GM12878 (cell line): Measurements from ENCODE around the gene GTF2H1. TPM values are rescaled to one million over a fixed set of nuclear protein-coding genes. Genes with fewer than 3 reads are reported as not detected.

ENCODE experiments used
- ATAC-seq: fragments of 200-7000 bp; cut with Tn5 transposase; 3 replicates; pipeline ENCODE4 v1.9.1; 2020; ENCODE audit warnings: mild to moderate bottlenecking, moderate library complexity
- BruUV-seq: library from RNA; stranded (reverse); fragments of 400-500 nt; replicated peaks from 2 replicates; lab custom pipeline; 2021; lab: Mats Ljungman, UMichigan
- CTCF ChIA-PET: fragments of 300-600 bp; sonication (Branson Sonifier 250); formaldehyde crosslinking; extraction: SDS; loops from one replicate; lab custom pipeline; 2021; ENCODE audit warnings: inconsistent platforms; lab: Yijun Ruan, JAX
- POLR2A ChIA-PET: fragments of 350-600 bp; formaldehyde crosslinking; extraction: SDS; loops from one replicate; lab custom pipeline; 2021; ENCODE audit warnings: inconsistent platforms; lab: Charles Lee
- RAD21 ChIA-PET: fragments of 300-600 bp; sonication (Branson Sonifier 250); formaldehyde crosslinking; loops from one replicate; lab custom pipeline; 2023; ENCODE audit warnings: antibody characterized with exemption; ENCODE audit not compliant: unreplicated experiment; lab: Charles Lee
- SMC1A ChIA-PET: fragments of 300-600 bp; sonication (Branson Sonifier 250); formaldehyde crosslinking; loops from one replicate; lab custom pipeline; 2023; ENCODE audit not compliant: unreplicated experiment, uncharacterized antibody; lab: Charles Lee
- DNase-seq: peaks from one replicate; pipeline ENCODE4 v3.0.0-alpha.2; 2011; ENCODE audit warnings: low read depth, low spot score
- FAIRE-seq: peaks from 3 replicates; lab custom pipeline; 2011; peaks lifted over from hg19 to GRCh38; lab: Jason Lieb, UNC
- H2AFZ ChIP-seq: 2 replicates; pipeline ENCODE4 v1.6.0; 2011; ENCODE audit warnings: low read depth, low read length, control low read depth; ENCODE audit not compliant: control insufficient read depth
- H3K27ac ChIP-seq: 2 replicates; pipeline ENCODE4 v1.5.1; 2011; ENCODE audit warnings: control low read depth; ENCODE audit not compliant: control insufficient read depth, insufficient read depth
- H3K27me3 ChIP-seq, 2 experiments: replicated peaks in 1 of 2; 2 replicates each; pipeline versions ENCODE4 v1.6.0 to v1.6.1; 2011; ENCODE audit warnings: low read length in 1 of 2; ENCODE audit not compliant: control insufficient read depth in 2 of 2, insufficient read depth in 2 of 2
- H3K36me3 ChIP-seq, 2 experiments: 2 replicates each; pipeline ENCODE4 v1.5.1; 2011; ENCODE audit warnings: low read length in 1 of 2; ENCODE audit not compliant: control insufficient read depth in 2 of 2, insufficient read depth in 2 of 2
- H3K4me1 ChIP-seq: 2 replicates; pipeline ENCODE4 v1.6.1; 2011; ENCODE audit warnings: mild to moderate bottlenecking, low read length, moderate library complexity, mixed read lengths; ENCODE audit not compliant: control insufficient read depth, insufficient read depth
- H3K4me2 ChIP-seq: 2 replicates; pipeline ENCODE4 v1.6.0; 2011; ENCODE audit warnings: control low read depth; ENCODE audit not compliant: control insufficient read depth, insufficient read depth
- H3K4me3 ChIP-seq: fragments of 200-600 bp; sonication (generic); 2 replicates; pipeline ENCODE4 v1.5.1; 2016
- H3K79me2 ChIP-seq: 2 replicates; pipeline ENCODE4 v1.6.0; 2011; ENCODE audit warnings: low read length; ENCODE audit not compliant: control insufficient read depth, insufficient read depth
- H3K9ac ChIP-seq: 2 replicates; pipeline ENCODE4 v1.8.0; 2011; ENCODE audit warnings: low read length, control low read depth, mixed read lengths; ENCODE audit not compliant: control insufficient read depth, insufficient read depth
- H3K9me3 ChIP-seq: replicated peaks from 3 replicates; pipeline ENCODE4 v1.5.1; 2011; ENCODE audit warnings: mild to moderate bottlenecking, low read length; ENCODE audit not compliant: control insufficient read depth, insufficient read depth
- H4K20me1 ChIP-seq: 2 replicates; pipeline ENCODE4 v1.6.0; 2011; ENCODE audit not compliant: control insufficient read depth, insufficient read depth
- EED ChIP-seq: sonication (generic); IDR thresholded peaks from 2 replicates; pipeline ENCODE4 v1.6.1; 2016; ENCODE audit warnings: antibody characterized with exemption, low read depth
- MYB ChIP-seq: fragments of 150-350 bp; IDR thresholded peaks from 2 replicates; pipeline ENCODE4 v1.6.1; 2014; ENCODE audit warnings: mild to moderate bottlenecking, low read depth, low read length, borderline replicate concordance
- RUNX3 ChIP-seq: IDR thresholded peaks from 2 replicates; pipeline ENCODE4 v1.6.1; 2012; ENCODE audit warnings: low read length, inconsistent platforms
- WGBS: methylation state at CpG from one replicate; pipeline ENCODE4 v1.1.6; 2016; ENCODE audit warnings: low lambda C conversion rate; ENCODE audit not compliant: insufficient replicate concordance, insufficient coverage; ENCODE audit errors: missing lambda C conversion rate; 5-methylcytosine and 5-hydroxymethylcytosine counted together
- in situ Hi-C: fragments of 300-500 bp; cut with MboI; formaldehyde crosslinking; loops from 9 replicates; pipeline ENCODE4 v1.14.3; 2018; ENCODE audit warnings: mixed read lengths
- intact Hi-C: fragments of 100-400 bp; cut with micrococcal nuclease; formaldehyde crosslinking; loops from one replicate; pipeline ENCODE4 v1.14.2; 2022; ENCODE audit not compliant: unreplicated experiment
- polyA plus RNA-seq, 11 experiments: library from polyadenylated mRNA; depleted of rRNA in 4 of 11; unstranded in 6 of 11; stranded (reverse) in 5 of 11; fragments of >200 nt; fragmentation: Nextera tagmentation in 4 of 11; fragmentation: Illumina TruSeq in 1 of 11; extraction: Ambion mirVana in 4 of 11; extraction: Trizol in 1 of 11; gene quantifications; 1 replicate in 1 of 11; 2 replicates in 10 of 11; pipeline versions ENCODE4 v1.2.1 to v1.2.3, GENCODE V29; 2011 to 2016; ENCODE audit warnings: inconsistent platforms in 2 of 11, missing spikeins in 2 of 11, low read depth in 1 of 11
- total RNA-seq, 4 experiments: library from RNA; depleted of rRNA in 3 of 4; stranded (reverse); fragments of >200 nt in 3 of 4; fragmentation: Illumina TruSeq in 1 of 4; extraction: Trizol in 1 of 4; gene quantifications; 2 replicates each; pipeline versions ENCODE4 v1.2.1 to v1.2.3, GENCODE V29; 2013 to 2021

Gene GTF2H1
- total and polyA plus RNA-seq, 10 of the 15 experiments (the other 5 are each of a cell fraction or from before 2014, with no cell fraction given): 36.7 to 68.8 (median 46.6) TPM

DNA sequence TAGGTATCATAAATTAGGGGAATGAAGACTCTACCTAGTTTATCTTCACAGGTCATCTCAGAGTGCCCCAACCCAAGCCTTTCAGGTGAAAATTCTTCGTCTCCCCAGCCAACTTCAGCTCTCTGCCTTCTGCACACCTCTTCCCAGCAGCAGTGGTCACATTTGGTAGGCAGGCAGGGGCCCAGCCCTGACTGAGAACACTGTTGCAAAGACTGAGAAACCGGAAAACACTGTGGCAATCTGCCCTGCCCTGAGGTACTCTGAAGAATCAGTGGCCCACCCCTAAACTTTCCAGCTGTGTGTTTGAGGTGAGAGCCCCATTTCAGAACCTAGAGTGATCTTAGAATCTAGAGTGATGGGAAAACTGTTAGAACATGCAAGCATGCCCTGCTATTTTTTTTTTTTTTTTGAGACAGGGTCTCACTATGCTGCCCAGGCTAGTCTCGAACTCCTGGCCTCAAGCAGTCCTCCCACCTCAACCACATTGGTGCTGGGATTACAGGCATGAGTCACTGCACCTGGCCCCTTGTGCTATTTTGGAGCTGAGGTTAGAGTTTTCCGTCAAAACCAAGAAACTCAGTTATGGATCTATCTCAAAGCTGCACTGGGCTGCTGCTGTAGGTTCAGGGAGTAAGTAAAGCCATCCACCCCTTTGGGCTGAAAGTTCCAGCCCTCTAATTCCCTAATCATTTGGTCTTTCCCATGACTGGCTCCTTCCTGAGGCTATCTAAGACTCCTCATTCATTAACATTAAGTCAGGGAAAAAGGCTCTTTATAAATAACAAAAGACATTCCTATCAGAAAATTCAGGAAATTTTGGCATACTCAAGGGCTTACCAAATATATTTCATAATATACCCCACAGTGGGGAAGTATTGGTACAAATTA, 70.3 kb downstream of the GTF2H1 start:
- Histone ChIP-seq H3K4me2 (no peak overlapping the region), H3K27ac (no peak overlapping the region), H4K20me1 (peaks cover 8% of the 10 kb centered on the region; the same call in 1 of the 2 replicates), H3K9me3 (no peaks in the 10 kb centered on the region; the same call in 2 of the 3 replicates), H3K9ac (no peak overlapping the region), H3K4me1 (peaks cover 15% of the 10 kb centered on the region), H3K36me3 (peaks cover 2 to 13% of the 10 kb centered on the region in 2 experiments; a peak in 3 of 4 replicates), H3K4me3 (no peak overlapping the region), H3K27me3 (no peaks in the 10 kb centered on the region), H2AFZ (no peak overlapping the region), H3K79me2 (peaks cover 41% of the 10 kb centered on the region)
- no peak for DNase-seq
- FAIRE-seq: no peak
- BruUV-seq: no TSS peak
- POLR2A ChIA-PET: interaction anchor here (0.6 to 7.0 kb wide), 4 partner anchors 11 to 501 kb away, joined by 3 to 95 read pairs (median 3); partner anchors contain the start of gene TSG101
- RAD21 ChIA-PET: interaction anchor here (1.2 kb wide), 1 partner anchor 9 kb away, joined by 3 read pairs; no protein-coding TSS in a partner anchor
- no peak for ATAC-seq
- CTCF ChIA-PET: interaction anchor here (0.6 to 4.3 kb wide), 3 partner anchors 141 to 149 kb away, joined by 3 to 31 read pairs (median 3); no protein-coding TSS in a partner anchor
- peak; percentile 61 for TF ChIP-seq RUNX3
- TF ChIP-seq MYB: no peak
- TF ChIP-seq EED: 0 out of 2 replicates have a peak, but pooled peaks have one; percentile 46
- SMC1A ChIA-PET: interaction anchor here (1.1 to 7.1 kb wide), 2 partner anchors 9 to 149 kb away, joined by 3 to 83 read pairs; no protein-coding TSS in a partner anchor
- in situ Hi-C loops: no loop called here
- intact Hi-C loops: loop anchor here (10.0 kb wide), 1 partner anchor 132 kb away; the partner anchor contains the start of gene TSG101
- 68% methylated on average over 4 of the region's 4 CpGs for WGBS
